SJCRH30 (cell line): ENCODE measurements around the gene LYZL1. TPM values are rescaled to one million over a fixed set of nuclear protein-coding genes. Genes with fewer than 3 reads are reported as not detected.
A peak's percentile ranks its signal among the peaks of the same experiment; 100 is the strongest.
"Not testable (repeated sequence)": the region's sequence is repeated elsewhere in the genome, so short reads cannot be mapped to it uniquely, and the experiment has no call there.

ENCODE experiments used
- DNase-seq, 2 experiments: peaks; one replicate each; pipeline ENCODE4 v3.0.0-alpha.2; 2015 to 2020
- H3K27ac ChIP-seq: fragments of 250-450 bp; sonication (Bioruptor Pico); 2 replicates; pipeline ENCODE4 v1.5.1; 2020; ENCODE audit warnings: mild to moderate bottlenecking, moderate library complexity
- H3K27me3 ChIP-seq: fragments of 250-450 bp; sonication (Bioruptor Pico); 2 replicates; pipeline ENCODE4 v1.5.1; 2020; ENCODE audit warnings: mild to moderate bottlenecking, moderate library complexity
- H3K36me3 ChIP-seq: fragments of 250-450 bp; sonication (Bioruptor Pico); 2 replicates; pipeline ENCODE4 v1.5.1; 2020; ENCODE audit warnings: mild to moderate bottlenecking, moderate library complexity
- H3K4me1 ChIP-seq: fragments of 250-450 bp; sonication (Bioruptor Pico); 2 replicates; pipeline ENCODE4 v1.5.1; 2020; ENCODE audit warnings: mild to moderate bottlenecking, moderate library complexity
- H3K4me3 ChIP-seq: fragments of 250-450 bp; sonication (Bioruptor Pico); 2 replicates; pipeline ENCODE4 v1.5.1; 2020; ENCODE audit warnings: mild to moderate bottlenecking, moderate library complexity
- H3K9me3 ChIP-seq: fragments of 250-450 bp; sonication (Bioruptor Pico); replicated peaks from 2 replicates; pipeline ENCODE4 v1.5.1; 2020; ENCODE audit warnings: mild to moderate bottlenecking, moderate library complexity
- total RNA-seq: library from RNA; depleted of rRNA; stranded (reverse); fragments of >200 nt; shearing (Covaris generic); gene quantifications from 2 replicates; pipeline ENCODE4 v1.2.3, GENCODE V29; 2014

The LYZL1 gene
- total RNA-seq, 1 experiment from 2014 or later, result not detected

GRCh38 chr10:29308142-29308541 is 19.3 kb downstream of the LYZL1 start:
- not testable (repeated sequence) for DNase-seq, H3K36me3 ChIP-seq, H3K4me3 ChIP-seq, H3K4me1 ChIP-seq, H3K9me3 ChIP-seq, H3K27me3 ChIP-seq, H3K27ac ChIP-seq

DNA sequence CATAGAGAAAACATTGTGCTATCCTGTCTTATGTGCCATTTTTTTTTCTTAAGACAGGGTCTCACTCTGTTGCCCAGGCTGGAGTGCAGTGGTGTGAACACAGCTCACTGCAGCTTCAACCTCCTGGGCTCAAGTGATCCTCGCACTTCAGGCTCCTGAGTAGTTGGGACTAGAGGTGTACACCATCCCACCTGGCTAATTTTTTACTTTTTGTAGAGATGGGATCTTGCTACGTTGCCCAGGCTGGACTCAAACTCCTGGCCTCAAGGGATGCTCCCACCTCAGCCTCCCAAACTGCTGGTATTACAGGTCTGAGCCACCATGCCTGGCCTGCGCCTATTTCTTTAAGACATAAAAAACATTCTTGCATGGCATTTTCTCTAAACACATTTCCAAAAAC is 20.6 kb downstream of the LYZL1 start:
- H3K27me3 ChIP-seq, result no peaks in the 10 kb centered on the region
- no peak for DNase-seq
- no peaks in the 10 kb centered on the region for H3K36me3 ChIP-seq
- H3K4me1 ChIP-seq, result no peaks in the 10 kb centered on the region
- no peak overlapping the region for H3K27ac ChIP-seq
- no peak overlapping the region for H3K4me3 ChIP-seq
- no peaks in the 10 kb centered on the region for H3K9me3 ChIP-seq

DNA sequence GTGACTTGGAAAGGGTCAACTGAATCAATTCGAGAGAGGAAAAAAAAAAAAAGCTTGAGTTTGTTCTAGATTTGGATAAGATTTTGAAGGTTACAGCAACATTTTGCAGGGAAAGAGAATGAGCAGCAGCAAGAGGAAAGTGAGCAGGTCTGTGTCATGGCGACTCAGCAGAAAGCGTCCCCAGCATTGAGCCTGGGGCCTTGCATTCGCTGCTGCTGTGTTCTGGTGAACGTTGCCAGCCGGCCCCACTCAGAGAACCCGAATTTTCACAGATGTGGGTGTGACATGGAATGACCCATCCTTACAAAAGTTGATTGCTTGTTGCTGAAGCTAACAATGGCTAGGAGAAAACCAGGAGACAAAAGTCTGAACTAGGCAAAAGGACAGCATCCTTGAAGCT is 21.6 kb downstream of the LYZL1 start:
- not testable (repeated sequence) for H3K4me1 ChIP-seq, H3K36me3 ChIP-seq, H3K4me3 ChIP-seq, DNase-seq, H3K27ac ChIP-seq, H3K27me3 ChIP-seq, H3K9me3 ChIP-seq

- no peak overlapping the region for H3K27ac ChIP-seq
- H3K4me3 ChIP-seq, result no peak overlapping the region
- no peaks in the 10 kb centered on the region for H3K36me3 ChIP-seq
- peaks cover 4% of the 10 kb centered on the region for H3K4me1 ChIP-seq
- no peak for DNase-seq
- H3K27me3 ChIP-seq, result no peaks in the 10 kb centered on the region
- H3K9me3 ChIP-seq, result no peaks in the 10 kb centered on the region
These were observed 24.2 kb downstream of the LYZL1 start for GRCh38 chr10:29313071-29313470.

DNA sequence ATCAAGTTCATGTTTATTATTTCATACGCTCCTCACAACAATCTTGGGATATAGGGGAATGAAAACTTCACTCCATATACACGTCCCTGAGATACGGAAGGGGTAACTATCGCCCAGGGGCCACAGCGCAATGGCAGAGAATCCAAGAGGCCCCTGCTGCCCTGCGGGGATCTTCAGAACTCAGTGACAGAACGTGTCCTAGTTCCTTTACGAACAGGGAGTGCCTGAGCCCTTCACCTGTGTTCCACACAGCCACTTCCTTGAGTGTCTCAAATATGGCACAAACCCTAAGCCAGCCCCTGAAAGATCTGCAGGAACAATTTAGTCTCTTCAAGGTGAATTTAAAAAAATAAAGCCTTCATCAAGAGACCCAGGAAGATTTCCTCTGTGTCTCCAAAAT is 25.9 kb downstream of the LYZL1 start:
- no peak overlapping the region for H3K27ac ChIP-seq
- H3K36me3 ChIP-seq, result no peaks in the 10 kb centered on the region
- DNase-seq, result no peak
- no peaks in the 10 kb centered on the region for H3K9me3 ChIP-seq
- H3K4me3 ChIP-seq, result no peak overlapping the region
- H3K4me1 ChIP-seq, result peaks cover 5% of the 10 kb centered on the region
- no peaks in the 10 kb centered on the region for H3K27me3 ChIP-seq

DNA sequence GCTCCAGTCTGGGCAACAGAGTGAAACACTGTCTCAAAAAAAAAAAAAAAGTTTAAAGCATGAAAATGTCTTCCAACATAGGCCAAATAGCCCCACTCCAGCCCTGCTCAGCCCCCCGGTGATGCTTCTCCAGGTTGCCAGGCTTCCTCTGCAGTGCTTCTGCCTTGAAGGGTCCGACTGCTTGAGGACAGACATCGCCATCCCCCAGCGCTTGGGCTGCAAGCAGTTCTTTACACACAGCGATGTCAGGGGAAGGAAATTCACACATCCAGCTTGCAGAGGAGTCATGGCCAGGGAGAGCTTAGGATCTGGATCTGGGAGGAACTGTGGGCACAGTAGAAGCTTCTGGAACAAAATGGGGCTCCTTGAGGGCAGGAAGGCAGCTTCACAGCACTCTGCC is 26.9 kb downstream of the LYZL1 start:
- Histone ChIP-seq H3K4me3 (no peak overlapping the region), H3K36me3 (no peaks in the 10 kb centered on the region), H3K9me3 (no peaks in the 10 kb centered on the region), H3K4me1 (peaks cover 5% of the 10 kb centered on the region), H3K27ac (no peak overlapping the region), H3K27me3 (no peaks in the 10 kb centered on the region)
- no peak for DNase-seq

DNA sequence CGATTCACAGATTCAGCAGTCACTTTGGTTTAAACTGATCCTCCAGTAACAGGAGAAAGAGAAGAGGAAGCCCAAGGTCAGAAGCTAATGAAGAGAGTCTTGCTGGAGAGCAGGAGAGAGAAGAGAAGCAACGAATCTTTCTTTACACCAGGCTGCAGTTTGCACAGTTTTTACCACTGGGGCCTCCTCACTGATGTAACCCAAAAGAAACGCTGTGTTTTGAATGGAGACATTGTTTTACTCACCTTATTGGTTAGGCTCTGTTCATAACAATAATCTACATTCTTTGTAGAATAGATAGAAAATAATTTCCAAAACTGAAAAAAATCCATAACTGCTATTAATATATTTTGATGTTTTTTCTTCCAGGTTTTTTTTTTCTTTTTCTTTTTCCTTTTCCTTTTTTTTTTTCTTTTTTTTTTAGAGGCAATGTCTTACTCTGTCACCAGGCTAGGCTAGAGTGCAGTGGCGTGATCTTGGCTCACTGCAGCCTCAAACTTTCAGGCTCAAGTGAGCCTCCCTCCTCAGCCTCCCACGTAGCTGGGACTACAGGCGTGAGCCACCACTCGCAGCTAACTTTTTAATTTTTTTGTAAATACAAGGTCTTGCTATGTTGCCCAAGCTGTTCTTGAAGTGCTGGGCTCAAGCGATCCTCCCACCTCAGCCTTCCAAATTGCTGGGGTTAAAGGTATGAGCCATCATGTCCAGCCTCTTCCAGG is 27.6 kb downstream of the LYZL1 start:
- Histone ChIP-seq H3K4me1 (peaks cover 5% of the 10 kb centered on the region), H3K36me3 (no peaks in the 10 kb centered on the region), H3K9me3 (no peaks in the 10 kb centered on the region), H3K27ac (no peak overlapping the region), H3K4me3 (no peak overlapping the region), H3K27me3 (no peaks in the 10 kb centered on the region)
- DNase-seq, result no peak

- Histone ChIP-seq H3K27ac (no peak overlapping the region), H3K4me1 (peaks cover 5% of the 10 kb centered on the region), H3K27me3 (no peaks in the 10 kb centered on the region), H3K9me3 (no peaks in the 10 kb centered on the region), H3K4me3 (no peak overlapping the region), H3K36me3 (no peaks in the 10 kb centered on the region)
- no peak for DNase-seq
These were observed 28.2 kb downstream of the LYZL1 start for GRCh38 chr10:29317027-29317420.

GRCh38 chr10:29317423-29318021 is 28.7 kb downstream of the LYZL1 start:
- no peaks in the 10 kb centered on the region for H3K36me3 ChIP-seq
- DNase-seq, result no peak
- no peak overlapping the region for H3K27ac ChIP-seq
- no peaks in the 10 kb centered on the region for H3K27me3 ChIP-seq
- H3K9me3 ChIP-seq, result no peaks in the 10 kb centered on the region
- H3K4me3 ChIP-seq, result no peak overlapping the region
- peaks cover 5% of the 10 kb centered on the region for H3K4me1 ChIP-seq

DNA sequence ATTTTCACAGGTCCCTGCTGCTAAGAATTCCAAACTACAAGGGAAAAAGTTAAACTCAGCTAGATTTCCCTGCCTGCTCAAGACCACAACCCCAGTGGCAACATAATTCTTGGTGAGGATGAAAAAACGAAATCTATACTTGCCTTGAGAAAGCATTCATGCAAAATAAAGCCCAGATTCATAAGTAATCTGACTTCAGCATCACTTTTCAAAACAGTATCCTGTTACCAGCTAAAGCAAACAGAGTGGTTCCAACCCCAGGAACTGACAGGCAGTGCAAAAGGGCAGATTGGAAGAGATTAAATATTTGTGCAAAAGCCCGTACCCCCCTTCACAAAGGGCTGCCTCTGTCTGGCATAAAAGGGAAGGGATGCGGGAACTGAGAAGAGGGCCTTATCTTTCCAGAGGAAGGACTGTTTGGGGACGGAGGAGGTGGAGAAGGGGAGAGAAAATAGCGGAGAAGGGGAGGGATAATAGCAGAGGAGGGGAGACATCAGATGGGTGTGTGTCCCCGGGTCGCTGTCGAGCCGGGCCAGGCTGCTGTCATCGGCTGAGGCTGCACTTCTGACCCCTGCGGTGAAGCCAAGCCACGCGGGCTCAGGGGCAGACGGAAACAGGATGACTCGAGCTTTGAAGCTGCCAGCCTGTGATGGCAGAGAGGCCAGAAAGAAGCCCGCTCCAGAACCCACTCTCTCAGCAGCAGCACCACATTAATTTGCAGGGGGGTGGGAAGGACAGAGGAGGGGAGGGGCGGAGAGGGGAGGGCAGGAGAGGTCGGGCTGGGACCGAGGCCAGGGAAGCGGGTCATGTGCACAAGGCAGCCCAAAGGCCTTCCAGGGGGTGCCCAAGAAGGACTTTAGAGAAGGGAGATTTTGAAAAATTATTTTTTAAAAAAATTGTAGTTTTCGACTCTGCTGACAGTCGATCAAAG is 29.5 kb downstream of the LYZL1 start:
- H3K9me3 ChIP-seq, H3K27ac ChIP-seq, H3K27me3 ChIP-seq, H3K36me3 ChIP-seq, H3K4me1 ChIP-seq: not testable (repeated sequence)
- DNase-seq, result peak; percentile 58 to 61
- H3K4me3 ChIP-seq, result peak overlapping the region; percentile 42

DNA sequence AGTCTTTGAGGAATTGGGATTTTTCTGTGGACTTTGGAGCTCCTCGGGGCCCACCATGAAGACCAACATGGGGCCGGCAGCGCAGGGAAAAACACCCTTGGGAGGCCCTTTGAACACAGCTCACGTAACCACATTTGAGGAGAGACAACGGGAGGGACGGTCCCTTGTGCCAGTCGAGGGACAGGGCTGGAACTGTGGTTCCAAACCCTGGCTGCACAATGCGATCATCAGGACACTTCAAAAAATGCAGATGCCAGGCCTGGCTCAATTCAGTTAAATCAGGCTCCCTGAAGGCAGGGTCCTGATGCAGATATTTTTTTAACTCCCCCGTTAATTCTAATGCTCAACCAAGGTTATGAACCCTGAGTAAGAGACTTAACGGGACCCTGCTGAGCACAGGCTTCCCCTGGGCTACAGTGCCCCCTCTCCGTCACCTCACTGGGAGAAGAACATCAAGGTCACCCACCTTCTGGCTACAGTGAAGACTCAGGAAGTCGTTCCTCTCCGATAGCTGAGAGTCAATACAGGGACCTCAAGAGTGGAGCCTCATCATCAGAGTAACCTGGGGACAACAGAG is 30.4 kb downstream of the LYZL1 start:
- H3K4me1 ChIP-seq, result peaks cover 5% of the 10 kb centered on the region
- H3K9me3 ChIP-seq, result no peaks in the 10 kb centered on the region
- peak in 1 of 2 experiments; percentile 45 for DNase-seq
- H3K27me3 ChIP-seq, result no peaks in the 10 kb centered on the region
- no peaks in the 10 kb centered on the region for H3K36me3 ChIP-seq
- peak overlapping the region; percentile 42 for H3K4me3 ChIP-seq
- no peak overlapping the region for H3K27ac ChIP-seq

DNA sequence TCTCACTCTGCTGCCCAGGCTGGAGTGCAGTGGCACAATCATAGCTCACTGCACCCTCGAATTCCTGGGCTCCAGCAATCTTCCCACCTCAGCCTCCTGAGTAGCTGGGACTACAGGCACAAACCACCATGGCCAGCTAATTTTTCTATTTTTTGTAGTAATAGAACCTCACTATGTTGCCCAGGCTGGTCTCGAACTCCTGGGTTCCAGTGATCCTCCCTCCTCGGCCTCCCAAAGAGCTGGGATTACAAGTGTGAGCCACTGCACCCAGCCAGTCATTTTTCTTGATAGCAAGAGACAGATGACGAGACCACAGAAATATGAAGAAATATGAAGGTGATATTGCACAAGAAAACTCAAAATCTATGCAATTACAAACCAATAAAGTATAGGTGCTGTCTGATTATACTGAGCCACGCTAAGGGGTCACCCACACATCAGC is 31.8 kb downstream of the LYZL1 start:
- H3K27ac ChIP-seq, H3K4me3 ChIP-seq, H3K36me3 ChIP-seq, H3K9me3 ChIP-seq, DNase-seq, H3K27me3 ChIP-seq, H3K4me1 ChIP-seq: not testable (repeated sequence)

DNA sequence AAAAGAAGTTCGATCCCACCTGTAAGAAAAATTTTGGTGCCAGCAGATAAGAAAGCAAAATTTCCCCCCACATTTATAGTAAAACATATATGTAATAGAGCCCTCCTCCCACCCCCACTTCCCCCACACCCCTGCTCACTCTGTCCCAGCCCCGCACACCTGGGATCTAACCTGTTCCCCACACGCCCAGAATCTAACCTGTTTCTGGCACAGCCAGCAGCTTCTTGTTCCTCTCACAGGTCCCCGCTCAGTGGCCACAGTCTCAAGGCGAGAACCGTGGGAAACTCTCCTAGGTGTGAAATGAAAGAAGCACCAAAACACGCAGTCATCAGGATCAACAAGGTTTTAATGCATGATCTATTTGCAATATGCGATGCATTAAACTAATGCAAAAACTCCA is 32.8 kb downstream of the LYZL1 start:
- Histone ChIP-seq H3K4me1 (peaks cover 5% of the 10 kb centered on the region), H3K36me3 (no peaks in the 10 kb centered on the region), H3K27me3 (no peaks in the 10 kb centered on the region), H3K4me3 (no peak overlapping the region), H3K9me3 (no peaks in the 10 kb centered on the region), H3K27ac (no peak overlapping the region)
- no peak for DNase-seq

GRCh38 chr10:29322918-29323317 is 34.0 kb downstream of the LYZL1 start:
- Histone ChIP-seq H3K36me3 (no peaks in the 10 kb centered on the region), H3K27ac (no peak overlapping the region), H3K27me3 (no peaks in the 10 kb centered on the region), H3K4me3 (no peak overlapping the region), H3K9me3 (no peaks in the 10 kb centered on the region), H3K4me1 (peaks cover 3% of the 10 kb centered on the region)
- DNase-seq, result no peak

DNA sequence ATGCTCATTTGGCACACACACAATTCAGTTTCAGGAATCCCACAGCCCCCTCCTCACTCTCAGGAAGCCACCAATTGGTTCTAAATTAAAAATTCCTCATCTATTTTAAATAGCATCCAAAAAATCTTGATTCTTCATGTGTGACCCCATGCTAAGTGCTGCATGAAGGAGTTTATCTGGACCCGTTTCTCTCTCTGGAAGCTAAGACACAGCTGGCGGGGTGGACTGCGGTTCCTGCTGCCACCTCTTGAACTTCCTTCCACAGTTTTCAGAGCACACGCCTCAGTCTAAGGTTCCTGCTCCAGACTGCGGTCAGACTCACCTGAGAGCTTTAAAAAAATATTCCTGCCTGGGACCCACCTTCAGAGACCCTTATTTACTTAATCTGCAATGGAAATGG is 34.5 kb downstream of the LYZL1 start:
- no peaks in the 10 kb centered on the region for H3K36me3 ChIP-seq
- no peak for DNase-seq
- H3K4me1 ChIP-seq, result no peaks in the 10 kb centered on the region
- no peaks in the 10 kb centered on the region for H3K9me3 ChIP-seq
- H3K4me3 ChIP-seq, result no peak overlapping the region
- H3K27ac ChIP-seq, result no peak overlapping the region
- H3K27me3 ChIP-seq, result no peaks in the 10 kb centered on the region
